ENCODE measurements around the gene PAK5. TPM values are rescaled to one million over a fixed set of nuclear protein-coding genes. Genes with fewer than 3 reads are reported as not detected.

PAK5 gene
- total RNA-seq, 1 experiment from 2014 or later: not detected

GRCh38 chr20:9588706-9589105 is 250.2 kb downstream of the PAK5 start:
- ChIA-PET POLR2A (no interaction called here), RAD21 (ENCODE audit: low non-redundant PET in 1 of 2, low total read pairs in 2 of 2, uncharacterized antibody in 2 of 2, unreplicated experiment in 2 of 2) (no interaction called here), CTCF (interaction anchor here (1.5 to 1.6 kb wide), 2 partner anchors 21 to 181 kb away, joined by 4 to 5 read pairs; no protein-coding TSS in a partner anchor)
- H3K79me2 ChIP-seq (ENCODE audit: insufficient read depth, low read length): no peaks in the 10 kb centered on the region
- H2AFZ ChIP-seq (ENCODE audit: low read depth, low read length, poor library complexity, severe bottlenecking): no peak overlapping the region
- BruUV-seq (replicated peaks): no TSS peak
- ATAC-seq (no peak), DNase-seq (ENCODE audit: low read depth, low spot score) (no peak)
- H3K9me2 ChIP-seq (ENCODE audit: insufficient read depth): no peaks in the 10 kb centered on the region
- H3K9me3 ChIP-seq (ENCODE audit: control insufficient read depth in 1 of 2, insufficient read depth in 1 of 2, low read depth in 1 of 2, low read length in 2 of 2): no peaks in the 10 kb centered on the region
- TF ChIP-seq ZFX (IDR thresholded peaks at IDR 0.05): no peak
- TF ChIP-seq YY1 (IDR thresholded peaks at IDR 0.05; ENCODE audit: extremely low read depth, insufficient replicate concordance, low read depth, low read length): no peak
- TF ChIP-seq EZH2phosphoT487 (IDR thresholded peaks at IDR 0.05; ENCODE audit: borderline replicate concordance): no peak
- TF ChIP-seq MAX (IDR thresholded peaks at IDR 0.05): no peak
- no peak for TF ChIP-seq TCF7L2 (IDR thresholded peaks at IDR 0.05; ENCODE audit: borderline replicate concordance, extremely low read depth, insufficient read depth, insufficient read length)
- TF ChIP-seq ATF3 (IDR thresholded peaks at IDR 0.05): no peak
- TF ChIP-seq SP1 (IDR thresholded peaks at IDR 0.05; ENCODE audit: low read depth): no peak
- TF ChIP-seq ZNF274 (IDR thresholded peaks at IDR 0.05; ENCODE audit: low read depth, low read length): no peak
- no peak for TF ChIP-seq POLR2A (IDR thresholded peaks at IDR 0.05; ENCODE audit: borderline replicate concordance, extremely low read depth, insufficient read depth, insufficient read length)
- no peak for TF ChIP-seq ZBTB33 (IDR thresholded peaks at IDR 0.05; ENCODE audit: extremely low read depth, insufficient replicate concordance, low read length)
- no peak for TF ChIP-seq POLR2AphosphoS5 (IDR thresholded peaks at IDR 0.05; ENCODE audit: low read depth, low read length)
- H4K20me1 ChIP-seq (ENCODE audit: insufficient read depth): no peaks in the 10 kb centered on the region
- 0 out of 2 replicates have a peak, but pooled peaks cover 3% of the 10 kb centered on the region for H3K27me3 ChIP-seq (ENCODE audit: insufficient read depth, low read length)
- intact Hi-C loops (cut with micrococcal nuclease): no loop called here
- no peaks in the 10 kb centered on the region for H3K36me3 ChIP-seq (ENCODE audit: control insufficient read depth in 1 of 2, insufficient read depth in 2 of 2, low read length in 2 of 2)
- H3K4me3 ChIP-seq (replicated peaks in 1 of 2; ENCODE audit: low read depth in 1 of 2, low read length in 2 of 2): no peak overlapping the region
- H3K9ac ChIP-seq (ENCODE audit: low read length): no peak overlapping the region
- H3K27ac ChIP-seq (ENCODE audit: low read depth, low read length): no peak overlapping the region
- no peak overlapping the region for H3K4me2 ChIP-seq (ENCODE audit: low read length)
- no peaks in the 10 kb centered on the region for H3K4me1 ChIP-seq (ENCODE audit: control insufficient read depth in 1 of 2, insufficient read depth in 2 of 2, low read length in 2 of 2)
